GM19452 (cell line): Measurements from ENCODE around the gene NRARP.

Source experiments
- ATAC-seq: cut with Tn5 transposase; IDR thresholded peaks from one replicate; pipeline ENCODE4 v1.9.1; 2021; ENCODE audit not compliant: unreplicated experiment

NRARP gene

DNA sequence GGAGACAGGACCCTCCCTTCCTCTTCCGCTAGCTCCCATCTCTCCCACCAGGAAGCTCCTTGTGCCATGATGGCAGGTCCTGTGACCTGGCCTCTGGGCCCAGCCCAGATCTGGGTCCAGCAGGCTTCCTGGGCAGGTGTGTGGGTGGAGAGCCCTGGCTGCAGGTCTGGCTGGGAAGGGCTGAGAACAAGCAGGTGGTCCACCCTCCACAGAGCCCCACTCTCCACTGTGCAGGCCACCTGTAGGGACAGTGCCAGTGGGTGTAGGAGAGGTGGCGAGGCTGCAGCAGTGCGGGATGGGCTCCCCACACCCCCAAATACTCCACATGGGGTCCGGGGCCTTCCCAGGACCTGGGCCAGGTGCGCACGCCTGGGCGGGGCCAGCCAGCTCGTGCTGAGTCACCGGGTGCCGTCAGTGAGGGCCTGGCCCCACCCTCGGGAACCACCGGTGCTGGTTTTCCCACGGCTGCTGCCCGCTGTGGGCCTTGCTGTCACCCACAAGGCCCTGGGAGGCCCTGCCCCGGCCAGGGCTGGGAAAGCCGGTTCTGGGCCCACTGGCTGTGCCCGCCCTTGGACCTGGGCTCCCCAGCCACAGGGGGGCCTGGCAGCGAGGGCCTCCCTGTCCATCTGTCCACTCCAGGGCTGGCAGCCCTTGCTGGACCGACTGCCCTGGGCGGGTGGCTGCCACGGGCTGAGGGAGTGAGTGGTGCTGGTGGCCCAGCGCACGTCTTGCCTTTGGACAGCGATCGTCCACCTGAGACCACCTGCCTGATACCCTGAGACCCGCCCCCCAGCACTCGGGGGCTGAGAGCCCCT, 9.3 kb upstream of the NRARP start:
- no peak for ATAC-seq

DNA sequence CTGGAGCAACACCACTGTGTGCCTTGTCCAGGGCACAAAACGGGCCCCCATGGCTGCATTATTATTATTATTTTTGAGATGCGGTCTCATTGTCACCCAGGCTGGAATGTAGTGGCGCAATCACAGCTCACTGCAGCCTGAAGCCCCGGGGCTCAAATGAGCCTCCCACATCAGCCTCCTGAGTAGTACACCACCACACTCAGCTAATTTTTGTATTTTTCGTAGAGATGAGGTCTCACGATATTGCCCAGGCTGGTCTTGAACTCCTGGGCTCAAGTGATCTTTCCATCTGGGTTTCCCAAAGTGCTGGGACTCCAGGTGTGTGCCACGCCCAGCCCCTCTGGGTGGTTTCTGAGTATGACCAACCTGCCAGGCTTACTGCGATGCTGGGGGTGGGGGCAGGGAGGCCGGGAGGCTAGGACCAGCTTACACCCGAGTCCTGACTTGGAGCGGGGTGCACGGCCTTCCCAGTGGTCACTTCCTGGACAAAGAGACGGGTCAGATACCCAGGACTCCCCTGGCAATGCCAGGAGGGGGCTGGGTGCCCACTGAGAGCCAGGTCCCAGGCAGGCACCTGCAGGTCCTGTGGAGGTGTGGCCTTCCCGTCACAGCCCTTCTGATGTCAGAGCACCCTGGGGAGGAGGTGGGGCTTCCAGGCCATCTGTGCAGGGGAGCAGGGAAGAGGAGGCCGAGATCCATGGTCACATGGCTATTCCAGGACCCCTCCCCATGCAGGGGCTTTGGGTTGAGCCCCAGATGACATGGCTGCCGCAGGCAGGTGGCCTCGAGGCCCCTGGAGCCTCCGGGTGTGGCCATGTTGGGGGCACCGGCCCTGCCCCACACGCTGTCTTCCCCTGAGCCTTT, 8.3 kb upstream of the NRARP start:
- no peak for ATAC-seq

DNA sequence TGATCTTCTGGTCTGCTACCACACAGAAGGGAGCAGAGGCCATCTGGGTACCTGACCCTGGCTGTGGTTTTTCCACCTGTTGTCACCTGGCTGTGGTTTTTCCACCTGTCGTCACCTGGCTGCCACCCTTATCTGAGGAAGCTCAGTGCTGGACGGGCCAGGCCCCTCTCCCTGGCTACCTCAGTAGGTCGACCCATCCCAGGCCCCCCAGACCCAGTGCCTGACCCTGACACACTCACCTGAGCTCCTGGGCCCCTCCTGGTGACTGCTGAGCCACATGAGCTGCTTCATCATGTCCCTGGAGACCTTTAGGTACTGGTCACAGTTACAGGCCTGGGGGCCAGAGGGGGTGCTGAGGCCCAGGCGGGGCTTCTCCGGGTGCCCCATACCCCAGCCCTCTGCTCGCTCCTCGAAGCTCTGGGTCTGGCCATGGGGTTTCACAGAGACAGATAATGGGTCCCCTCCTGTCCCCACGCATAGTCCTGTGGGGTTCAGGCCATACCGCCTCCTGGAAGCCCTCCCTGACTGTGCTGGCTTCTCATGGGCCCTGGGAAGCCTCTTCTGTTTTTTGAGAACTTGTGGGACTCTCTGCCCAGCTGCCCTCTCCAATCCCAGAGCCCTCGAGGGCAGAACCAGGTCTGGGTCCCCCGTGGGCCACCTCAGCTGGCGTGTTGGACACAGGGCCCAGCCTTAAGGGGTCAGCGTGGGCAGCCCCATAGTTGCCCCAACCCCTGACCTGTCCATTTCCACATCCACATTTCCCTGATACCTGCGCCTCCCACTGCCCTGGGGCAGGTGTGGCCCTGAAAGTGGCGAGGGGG, 7.5 kb upstream of the NRARP start:
- no peak for ATAC-seq

DNA sequence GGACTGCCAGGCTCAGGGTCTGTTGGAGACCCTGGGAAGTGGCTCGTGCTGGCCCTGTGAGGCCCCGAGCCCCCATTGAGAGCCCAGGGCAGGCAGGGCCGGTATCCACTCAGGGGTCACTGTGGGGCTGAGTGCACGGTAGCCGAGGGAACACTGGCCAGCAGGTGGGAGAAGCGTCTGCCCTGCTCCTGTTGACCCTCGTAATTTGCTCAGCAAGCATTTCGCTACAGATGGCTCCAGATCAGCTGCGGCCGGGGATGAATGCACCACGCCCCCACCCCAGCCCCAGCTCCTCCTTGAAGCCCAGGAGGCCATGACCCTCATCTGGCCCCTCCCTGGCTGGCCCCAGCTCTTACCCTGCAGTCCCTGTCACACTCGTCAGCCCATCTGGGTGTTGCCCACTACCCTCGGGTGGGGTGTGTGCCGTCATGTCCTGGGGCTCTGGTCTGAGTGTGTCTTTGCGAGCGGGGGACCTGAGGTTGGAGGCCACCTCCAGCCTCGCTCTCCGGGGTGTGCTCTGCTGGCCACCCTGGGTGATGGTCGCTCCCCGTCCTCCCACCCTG, 6.1 kb upstream of the NRARP start:
- ATAC-seq = no peak

DNA sequence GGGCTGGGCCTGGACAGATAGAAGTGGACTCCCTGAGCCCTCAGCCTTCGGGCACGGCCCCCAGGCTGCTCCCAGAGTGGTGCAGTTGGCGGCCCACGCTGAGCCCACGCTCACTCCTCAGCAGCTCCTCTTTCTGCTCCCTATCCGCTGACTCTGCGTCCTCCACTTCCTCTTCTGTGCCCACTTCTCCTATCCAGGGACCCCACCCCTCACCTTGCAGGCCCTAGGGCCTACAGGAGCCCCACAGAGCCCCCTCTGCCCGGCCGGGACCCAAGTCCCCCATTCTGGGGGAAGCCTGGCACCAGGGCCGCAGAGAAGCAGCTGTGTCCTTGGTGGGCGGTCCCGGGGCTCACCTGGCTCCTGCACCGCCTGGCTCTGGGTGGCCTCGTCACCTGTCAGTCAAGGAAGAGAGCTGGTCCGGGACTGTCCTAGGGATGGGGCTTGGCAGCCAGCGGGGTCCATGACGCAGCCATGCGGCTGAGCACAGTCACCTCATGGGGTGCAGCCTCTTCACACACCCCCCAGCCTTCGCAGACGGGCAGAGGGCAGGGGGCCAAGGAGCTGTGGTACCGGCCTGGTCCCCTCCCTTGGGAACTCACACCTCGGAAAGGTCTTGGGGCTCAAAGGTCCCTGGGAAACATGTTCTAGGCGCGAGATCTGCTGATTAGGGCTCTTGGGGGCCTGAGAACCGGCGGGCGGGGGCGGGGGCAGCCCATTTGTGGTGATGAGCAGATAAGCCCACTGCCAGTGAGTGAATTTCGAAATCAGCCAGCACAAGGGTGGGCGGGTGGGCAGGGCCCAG, 5.4 kb upstream of the NRARP start:
- no peak for ATAC-seq

DNA sequence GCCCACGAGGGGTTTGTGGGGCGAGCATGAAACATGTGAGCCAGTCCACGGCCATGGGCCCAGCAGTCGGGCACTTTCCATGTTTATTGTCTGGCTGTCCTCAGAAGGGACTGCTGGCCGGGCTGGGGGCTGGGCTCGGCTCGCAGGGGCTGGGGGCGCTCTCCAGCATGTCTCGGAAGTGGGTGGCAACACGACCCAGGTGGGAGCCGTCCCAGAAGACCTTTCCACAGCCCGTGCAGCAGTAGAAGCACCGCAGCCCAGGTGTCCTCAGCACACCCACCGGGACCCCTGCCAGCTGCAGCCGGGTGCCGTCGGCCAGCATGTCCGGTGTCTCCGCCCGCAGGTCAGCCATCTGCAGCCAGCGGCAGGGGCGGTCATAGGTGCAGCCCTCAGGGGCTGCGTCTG, 4.8 kb upstream of the NRARP start:
- no peak for ATAC-seq

DNA sequence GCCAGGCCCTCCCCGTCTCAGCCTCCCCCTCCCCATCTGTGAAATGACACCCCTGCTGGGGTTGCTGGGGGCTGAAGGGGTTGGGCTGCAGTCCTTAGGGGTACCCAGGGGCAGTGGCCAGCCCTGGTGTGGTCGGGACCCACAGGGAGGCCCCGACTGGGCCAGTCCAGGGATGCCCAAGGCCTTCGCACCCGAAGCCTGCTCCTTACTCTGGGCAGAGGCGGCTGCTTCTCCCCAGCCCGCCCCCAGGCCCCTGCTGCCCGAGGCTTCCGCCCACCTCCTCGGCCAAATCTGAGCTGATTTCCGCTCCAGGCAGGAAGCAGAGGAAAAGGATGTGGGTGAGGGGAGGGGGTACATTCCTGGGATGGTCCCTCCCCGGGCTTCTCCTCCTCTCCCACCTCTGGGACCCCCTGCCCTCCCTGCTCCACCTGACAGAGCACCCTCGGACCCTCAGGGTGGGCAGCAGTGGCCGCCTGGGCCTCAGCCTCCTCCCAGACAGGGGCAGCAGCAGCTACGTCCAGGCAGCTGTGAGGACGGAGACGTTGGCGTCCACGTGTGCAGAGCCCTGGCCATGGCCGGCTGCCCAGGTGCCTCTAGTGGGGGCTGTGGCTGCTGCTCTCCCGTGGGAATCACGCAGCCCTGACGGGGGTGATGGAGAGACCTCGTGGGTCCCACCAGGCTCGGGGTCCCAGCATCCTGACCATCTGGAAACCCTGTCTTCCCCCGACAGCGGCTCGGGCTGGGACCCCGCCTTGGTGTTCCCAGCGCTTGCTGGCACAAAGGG, 4.2 kb upstream of the NRARP start:
- ATAC-seq = no peak

DNA sequence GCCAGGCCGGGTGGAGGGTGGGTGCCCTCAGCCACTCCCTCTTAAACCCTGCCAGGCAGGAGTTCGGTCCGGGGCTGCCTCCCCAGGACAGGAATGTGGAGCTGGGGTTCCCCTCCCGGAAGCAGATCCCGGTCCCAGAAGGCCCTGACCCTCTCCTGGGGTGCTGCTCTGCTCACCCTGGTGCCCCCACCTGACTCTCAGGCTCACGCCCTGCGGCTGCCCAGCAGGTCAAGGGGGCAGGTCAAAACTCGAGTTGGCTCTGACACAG, 3.7 kb upstream of the NRARP start:
- ATAC-seq = no peak

DNA sequence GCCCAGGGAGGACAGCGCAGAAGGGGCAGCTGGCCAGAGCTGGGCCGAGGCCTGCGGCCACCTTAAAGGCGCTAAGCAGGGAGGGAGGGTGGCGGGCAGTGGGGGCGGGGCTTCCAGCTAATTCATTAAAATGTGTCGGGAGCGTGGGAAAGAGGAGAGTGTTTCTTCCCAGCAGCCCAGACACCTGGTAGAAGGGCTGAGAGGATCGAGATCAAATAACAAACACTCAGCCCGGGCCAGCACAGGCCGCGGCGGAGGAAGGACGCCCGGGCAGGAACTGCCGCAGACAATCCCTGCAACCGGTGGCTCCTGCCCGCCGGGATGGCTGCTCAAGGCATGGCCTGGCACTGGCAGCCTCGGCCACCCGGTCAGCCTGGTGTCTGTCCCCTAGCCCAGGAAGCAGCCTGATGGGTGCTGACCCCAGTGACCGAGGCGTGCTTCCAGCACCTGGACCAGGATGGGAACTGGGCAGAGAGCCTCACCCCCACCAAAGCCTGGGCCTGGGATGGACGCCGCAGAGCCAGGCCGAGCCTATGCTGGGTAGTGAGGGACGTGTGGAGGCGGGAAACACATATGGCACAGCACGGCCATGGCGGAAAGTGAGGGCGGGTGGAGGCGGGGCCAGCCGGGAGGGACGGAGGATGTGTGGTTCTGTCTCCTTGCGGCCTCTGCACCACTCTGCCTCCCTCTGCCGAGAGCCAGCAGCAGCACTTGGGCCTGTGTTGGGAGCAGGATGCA, 3.2 kb upstream of the NRARP start:
- no peak for ATAC-seq

DNA sequence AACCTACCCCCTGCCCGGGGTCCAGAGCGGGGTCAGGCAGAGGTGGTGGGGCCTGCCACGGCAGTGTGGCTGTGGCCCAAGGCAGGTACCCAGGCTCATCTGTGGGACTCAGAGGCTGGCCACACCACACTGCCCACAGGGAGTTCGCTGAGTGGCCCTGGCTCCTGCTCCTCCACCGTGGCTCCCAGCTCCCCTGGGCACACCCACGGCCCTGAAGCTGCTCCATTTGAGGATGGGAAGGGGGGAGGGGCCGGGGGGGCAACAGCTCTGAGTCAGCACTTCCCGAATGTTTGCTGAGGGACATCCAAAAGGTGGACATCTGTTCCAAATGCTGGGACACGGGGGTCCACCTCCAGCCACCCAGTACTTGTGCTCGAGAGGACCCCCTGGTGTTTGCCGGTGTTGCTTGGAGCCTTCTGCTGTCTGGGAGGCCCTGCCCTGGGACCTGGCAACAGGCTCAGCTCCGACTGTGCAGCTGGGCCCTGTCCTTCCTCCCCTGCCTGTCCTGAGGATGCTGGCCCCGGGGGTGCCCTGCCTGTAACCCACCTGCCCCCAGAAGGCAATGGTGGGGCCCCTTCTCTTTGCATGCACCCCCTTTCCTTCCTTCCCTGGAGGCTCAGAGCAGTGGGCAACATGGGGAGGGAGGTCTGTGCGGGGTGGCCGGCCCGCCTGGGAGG, 2.5 kb upstream of the NRARP start:
- no peak for ATAC-seq

DNA sequence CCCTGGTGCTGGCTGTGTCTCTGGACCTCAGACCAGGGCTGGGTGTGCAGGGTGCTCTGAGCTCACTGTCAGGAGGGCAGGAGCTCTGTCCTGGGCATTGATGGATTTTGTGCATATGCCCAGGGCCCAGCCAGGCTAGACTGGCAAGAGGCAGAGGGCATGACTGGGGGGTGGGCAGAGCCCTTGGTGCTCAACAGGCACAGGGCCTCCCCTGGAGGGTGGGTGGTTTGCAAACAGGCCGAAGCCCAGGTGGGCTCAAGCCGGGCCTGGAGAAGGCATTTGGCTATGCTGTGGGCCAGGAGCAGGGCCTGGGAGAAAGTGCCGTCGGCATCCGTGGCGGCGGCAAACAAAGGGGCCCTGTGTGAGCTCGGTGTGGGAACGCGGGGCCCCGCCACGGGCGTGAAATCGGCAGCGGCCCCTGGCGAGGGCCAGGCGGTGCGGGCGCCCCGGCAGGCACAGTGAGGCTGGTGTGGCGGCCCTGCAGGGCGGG, 1.9 kb upstream of the NRARP start:
- ATAC-seq = no peak

DNA sequence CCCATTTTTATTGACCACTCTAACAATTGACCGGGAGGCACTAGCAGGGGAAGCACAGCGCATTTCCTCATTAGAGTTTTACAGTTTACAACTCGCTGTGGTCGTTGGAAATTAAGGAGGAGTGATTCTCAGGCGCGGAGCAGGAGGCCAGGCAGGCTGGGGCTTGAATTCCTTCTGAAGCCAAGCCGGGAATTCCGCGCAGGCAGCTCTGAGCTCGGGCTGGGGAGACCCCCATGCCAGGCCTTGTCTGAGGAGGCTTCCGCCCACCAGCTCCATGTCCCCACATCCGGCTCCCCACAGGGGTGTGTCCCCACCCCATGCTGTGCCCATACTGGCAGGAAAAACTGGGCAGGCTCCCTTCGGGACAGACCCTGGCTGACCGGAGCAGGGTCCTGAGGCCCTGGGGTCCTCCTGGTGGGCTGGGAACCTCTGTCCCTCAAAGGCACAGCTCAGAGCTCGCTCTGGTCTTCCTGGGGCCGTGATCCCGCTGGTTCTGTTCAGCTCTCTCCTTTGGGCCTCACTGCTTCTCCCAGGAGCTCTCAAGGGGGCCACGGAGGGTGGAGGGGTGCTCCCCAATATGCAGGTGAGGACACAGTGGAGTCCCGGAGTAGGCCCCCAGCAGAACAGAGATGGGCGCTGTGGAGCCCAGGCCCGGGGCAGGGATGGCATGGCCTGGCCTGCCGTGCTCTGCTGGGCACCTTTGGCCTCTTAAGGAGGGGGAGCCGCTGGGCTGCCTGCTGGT, 1.3 kb upstream of the NRARP start:
- ATAC-seq = no peak

DNA sequence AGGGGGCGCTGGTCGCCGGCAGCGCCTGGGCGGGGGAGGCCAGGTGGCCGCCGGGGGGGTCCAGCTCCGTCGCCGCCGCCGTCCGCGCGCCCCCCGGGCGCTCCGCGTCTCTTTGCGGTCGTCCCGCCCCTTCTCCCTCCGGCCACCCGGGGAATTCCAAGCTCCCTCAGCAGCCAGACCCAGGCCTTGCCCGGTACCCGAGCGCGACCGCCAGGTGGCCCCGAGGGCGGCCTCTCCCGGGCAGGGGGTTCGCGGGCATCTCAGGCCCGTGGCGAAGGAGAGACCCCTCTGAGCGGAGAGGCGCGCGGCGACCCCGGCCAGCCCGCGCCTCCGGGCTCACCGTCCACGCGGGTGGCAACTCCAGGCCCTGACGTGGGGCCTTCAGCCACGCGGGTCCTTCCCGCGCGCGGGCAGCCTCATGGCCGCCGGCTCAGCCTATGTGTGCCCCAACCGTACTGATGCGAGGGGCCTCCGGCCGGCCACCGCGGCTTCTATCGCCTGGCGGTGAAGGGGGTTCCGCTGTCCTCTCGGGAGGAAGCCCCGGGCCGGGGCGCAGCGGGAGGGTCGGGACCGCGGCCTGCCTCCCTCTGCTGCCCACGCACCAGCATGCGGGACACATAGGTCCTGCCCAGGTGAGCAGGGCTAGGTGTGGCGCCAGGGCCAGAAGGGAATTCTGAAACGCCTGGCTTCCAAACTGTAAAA, 529 bp upstream of the NRARP start:
- ATAC-seq = peak; percentile 49

DNA sequence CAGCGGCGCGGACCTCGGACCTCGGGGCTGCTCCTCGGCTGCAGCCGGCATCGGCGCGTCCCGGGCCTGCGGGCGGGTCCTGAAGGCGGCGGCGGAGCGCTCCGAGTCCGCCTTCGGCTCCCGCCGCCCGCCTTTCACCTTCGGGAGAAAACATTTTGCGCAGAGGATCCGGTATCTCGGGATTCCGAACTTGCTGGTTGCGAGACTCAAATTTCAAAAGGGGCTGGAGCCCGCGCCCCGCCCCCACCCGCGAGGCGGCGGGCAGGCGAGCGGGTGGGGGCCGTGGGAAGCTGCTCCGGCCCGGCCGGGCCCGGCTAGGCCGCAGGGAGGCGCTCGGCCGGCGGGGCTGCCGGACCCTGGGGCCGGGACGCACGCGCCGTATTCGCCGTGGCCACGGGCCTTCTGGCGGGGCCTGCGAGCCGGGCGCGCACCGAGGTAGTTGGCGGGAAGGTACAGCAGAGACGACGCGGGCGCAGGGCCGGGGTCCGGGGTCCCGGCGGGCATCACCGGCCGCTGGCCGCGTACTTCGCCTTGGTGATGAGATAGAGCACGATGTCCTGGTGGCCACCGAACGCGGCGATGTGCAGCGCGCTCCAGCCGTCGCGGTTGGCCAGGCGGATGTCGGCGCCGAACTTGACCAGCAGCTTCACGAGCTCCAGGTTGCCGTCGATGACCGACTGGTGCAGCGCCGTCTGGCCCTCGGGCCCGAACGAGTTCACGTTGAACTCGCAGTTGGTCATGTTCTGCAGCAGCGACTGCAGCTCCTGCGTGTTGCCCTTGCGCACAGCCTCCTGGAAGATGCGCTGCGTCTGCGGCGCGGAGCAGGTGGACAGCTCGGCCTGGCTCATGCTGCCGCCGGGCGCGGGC, 757 bp downstream of the NRARP start:
- peak; percentile 12 for ATAC-seq

DNA sequence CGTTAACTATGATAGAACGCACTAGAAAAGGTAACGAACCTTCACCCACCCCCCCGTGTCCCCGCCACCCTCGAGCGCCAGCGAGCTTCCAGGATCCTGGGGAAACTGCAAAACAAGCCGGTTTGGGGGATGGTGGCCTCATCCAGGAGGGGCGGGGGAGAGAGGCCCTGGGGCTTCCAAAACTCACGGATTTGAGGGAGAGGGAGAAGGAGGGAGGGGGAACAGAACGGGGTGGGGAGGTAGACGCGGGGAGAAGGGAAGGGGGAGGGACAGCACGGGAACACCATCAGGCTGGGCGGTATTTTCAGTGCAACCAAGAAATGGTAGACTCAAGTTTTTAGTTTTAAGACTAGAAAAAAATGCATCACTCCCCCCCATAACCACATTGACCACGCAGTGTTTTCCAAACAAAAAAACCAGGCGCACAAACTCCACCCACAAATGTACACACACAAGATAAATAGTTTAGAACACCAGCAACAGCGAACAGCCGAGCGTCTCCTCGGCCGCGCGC, 1.4 kb downstream of the NRARP start:
- ATAC-seq = no peak

DNA sequence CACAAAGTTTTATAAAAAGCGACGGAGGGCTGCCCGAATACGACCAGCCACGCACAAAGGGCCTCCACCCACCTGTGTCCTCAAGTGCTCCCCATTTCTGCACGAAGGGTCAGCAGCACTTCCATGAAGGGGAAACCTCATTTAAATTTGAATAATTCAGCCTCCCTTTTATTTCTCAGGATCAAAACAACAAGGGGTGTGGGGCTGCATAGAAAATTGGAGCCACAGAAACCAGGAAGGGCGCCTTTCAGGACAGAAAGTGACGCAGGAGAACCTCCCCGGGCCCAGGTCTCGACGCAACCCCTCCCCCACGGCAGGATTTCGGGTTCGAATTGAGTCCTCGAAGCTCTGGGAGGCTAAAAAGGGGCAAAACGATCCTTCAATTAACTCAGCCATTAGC, 2.1 kb downstream of the NRARP start:
- ATAC-seq = no peak
